UCSD-AML1 (cell line): Measurements from ENCODE around the gene DOCK9.

Experiments used
- DNase-seq: peaks from one replicate; lab custom pipeline; 2025; ENCODE audit not compliant: unreplicated experiment; lab: John Stamatoyannopoulos, UW

Gene DOCK9

DNA sequence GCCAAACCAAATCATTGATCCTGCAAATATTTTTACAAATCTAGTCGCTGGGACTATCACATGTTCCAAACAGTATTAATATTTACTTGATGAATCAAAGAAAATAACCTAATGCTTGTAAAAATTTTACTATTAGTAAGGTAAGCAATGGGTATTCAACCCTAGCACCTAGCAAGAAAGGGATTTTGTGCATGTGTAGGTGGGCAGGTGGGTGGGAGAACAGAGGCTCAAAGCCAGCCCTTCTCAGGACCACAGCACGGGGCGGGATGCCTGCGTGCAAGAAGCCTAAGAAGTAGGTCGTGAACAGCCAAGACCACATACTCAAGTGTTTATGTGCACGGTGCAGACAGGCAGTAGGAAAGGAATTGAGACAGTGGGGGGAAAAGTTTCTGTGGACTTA lies 26.6 kb downstream of the DOCK9 start:
- DNase-seq, result no peak

DNA sequence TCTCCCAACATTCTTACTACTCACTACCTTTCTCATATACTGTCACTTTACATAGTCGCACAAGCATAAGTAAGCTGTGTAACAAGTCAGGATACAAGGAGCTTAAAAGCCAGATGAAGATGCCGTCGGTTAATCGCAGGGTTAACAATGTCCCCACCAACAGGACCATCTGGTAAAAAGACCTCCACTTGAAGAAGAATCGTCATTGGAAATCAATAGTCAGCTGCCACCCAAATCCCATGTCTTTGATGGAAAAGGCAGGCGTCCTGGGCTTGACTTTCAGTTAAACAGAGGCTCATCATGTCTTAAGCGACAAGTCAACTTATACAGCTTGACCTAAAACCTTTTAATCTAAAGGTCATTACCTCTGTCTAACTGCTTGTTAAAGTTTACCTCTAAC lies 27.2 kb downstream of the DOCK9 start:
- no peak for DNase-seq

DNA sequence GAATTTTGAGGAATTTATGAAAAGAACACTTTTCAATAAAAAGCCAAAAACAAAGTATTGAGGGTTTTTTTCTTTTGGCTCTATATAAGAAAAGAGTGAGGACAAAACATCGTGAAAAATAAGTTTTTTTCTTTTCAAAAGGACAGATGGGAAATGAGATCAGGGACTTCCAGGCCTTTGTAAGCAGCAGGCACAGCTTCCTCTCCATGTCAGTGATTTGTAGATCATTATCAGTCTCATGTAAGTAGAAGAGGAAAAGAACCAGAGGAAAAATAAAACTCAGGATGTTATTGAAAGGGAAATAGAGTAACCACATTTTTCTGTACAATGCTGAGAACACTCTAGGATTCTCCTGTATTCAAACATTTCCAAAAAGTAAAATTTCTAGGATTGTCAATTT lies 29.9 kb downstream of the DOCK9 start:
- no peak for DNase-seq

DNA sequence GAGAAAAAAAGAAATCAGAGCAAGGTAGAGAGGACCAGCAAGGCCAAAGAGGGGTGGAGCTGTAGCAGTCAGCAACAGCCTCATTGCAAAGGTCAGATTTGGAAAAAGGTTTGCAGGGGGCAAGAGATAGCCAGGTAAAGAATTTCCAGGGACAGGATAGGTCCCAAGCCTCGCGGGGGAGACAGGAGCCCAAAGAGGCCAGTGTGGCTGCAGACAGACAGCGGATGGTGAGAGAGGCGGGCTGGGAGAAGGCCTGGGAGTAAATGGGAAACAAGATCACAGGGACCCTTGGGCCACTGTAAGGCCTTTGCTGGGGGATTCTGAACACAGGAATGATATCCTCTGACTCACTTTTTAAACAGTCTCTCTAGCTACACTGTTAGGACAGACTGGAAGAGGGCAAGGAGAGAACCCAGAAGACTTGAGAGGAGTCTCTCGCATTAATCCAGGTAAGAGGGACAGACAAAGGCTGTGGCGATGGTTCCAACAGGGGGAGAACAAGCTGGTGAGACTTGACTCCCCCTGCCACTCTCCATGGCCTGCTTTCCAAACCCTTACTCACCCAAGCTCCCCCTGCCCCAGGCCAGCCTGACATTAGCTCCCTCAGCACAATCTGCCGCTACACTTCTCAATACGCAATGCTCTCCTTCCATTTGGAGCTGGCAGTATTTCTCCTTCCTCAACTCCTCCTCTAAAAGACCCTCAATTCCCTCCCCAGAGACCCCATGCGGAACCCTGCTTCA lies 31.8 kb downstream of the DOCK9 start:
- DNase-seq, result no peak

DNA sequence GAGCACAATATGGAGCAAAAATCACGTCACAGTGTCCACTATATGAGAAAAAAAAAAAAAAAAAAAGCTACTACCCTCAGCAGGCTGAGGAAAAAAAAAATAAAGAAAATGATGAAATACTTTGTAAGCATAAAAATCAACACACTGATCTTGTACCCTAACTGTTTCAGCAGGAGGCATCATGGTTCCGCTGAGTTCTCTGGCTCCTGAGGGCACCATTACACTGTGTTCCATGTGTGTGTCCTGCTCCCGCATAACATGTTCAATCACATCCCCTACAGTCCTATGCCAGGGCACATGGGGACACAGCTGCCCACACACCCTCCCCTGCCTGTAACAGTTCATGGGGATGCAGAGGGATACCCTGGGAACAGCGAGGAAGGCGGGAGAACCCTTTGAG lies 33.5 kb downstream of the DOCK9 start:
- DNase-seq, result no peak

DNA sequence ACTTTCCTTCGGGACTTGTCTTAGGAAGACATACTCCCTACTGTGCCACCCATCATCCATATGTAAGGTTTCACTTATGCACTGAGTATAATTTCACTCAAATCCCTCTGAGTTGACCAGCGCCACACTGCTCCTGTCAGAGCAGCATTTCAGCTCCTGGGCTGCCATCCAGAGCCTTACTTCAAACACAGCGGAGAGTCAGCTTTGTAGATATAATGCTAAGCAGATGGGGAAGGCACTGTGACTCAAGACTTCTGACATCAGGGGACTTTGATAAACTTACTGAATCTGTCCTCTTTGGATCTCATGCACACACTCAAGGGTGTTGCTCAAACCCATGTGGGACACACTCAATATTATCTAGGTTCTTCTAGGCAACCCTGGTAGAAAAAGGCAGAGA lies 34.9 kb downstream of the DOCK9 start:
- no peak for DNase-seq

DNA sequence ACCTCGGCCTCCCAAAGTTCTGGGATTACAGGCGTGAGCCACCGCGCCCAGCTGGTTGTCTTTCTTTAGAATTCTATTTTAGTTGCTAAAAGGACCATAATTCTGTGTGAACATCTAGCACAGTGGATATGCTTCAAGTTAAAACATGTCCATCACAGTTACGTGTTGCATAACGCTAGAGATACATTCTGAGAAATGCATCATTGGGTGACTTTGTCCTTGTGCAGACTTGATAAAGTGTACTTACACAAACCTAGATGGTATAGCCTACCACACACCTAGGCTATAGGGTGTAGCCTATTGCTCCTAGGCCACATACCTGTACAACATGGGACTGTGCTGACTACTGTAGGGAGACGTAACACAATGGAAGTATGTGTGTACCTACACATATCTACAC lies 35.4 kb downstream of the DOCK9 start:
- no peak for DNase-seq

DNA sequence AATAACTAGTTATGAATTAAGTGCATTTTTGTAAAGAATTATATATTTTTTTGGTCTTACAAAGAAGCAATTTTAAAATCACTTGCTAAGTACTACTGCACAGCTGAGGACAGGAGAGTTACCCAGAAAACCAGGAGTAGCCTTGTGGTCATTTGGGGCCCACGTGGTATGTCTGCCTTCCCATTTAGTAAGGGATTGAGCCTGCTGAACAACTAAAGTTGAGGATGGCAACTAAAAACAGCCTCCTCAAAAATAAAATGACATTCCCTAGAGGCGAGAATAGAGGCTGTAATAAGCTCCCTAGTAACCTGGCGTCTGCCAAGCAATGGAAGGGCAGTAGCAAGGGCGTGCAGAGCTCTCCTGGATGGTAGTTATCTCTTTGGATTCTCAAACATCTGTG lies 36.3 kb downstream of the DOCK9 start:
- DNase-seq, result no peak

DNA sequence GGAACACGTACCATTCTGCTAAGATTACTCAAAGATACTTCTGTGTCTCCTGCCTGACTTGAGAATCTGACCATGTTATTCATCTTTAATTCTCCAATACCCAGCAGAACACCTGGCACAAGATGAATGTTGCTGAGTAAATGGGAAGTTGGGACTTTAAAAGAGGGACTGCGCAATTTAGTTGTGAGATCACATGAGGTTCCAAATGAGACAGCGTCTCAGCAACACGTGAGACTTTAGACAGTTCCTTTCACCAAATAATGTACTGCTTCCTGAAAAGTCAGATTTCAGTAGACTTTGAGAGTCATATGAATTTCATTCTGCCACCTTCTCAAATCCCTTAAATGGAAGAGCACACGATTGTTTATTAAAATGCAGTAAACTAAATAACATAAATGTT lies 36.7 kb downstream of the DOCK9 start:
- DNase-seq, result no peak

DNA sequence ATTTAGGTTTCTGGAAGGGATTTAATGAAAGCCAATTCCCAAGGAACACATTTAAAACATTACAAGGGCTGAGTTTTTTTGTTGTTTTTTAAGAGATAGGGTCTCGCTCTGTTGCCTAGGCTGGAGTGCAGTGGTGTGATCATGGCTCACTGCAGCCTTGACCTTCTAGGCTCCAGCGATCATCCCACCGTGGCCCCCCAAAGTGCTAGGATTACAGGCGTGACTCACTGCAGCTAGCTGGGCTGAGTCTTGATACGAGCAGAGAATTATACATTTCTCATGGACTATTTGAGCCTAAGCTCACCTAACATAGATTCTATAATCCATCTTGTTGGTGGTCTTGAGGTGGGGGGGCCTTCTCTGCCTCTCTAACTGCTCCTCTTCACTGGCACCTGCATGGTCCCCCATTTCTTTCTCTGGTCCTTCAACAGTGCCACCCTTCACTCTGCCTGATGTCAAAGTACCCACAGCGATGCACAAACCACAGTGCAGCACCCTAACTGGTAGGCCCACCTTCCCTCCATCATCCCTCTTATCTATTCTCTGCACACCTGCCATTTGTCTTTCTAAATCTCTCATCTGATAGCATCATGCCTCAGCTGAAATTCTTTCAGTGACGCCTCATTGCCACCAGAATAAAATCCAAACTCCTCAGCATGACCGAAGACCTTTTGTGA lies 37.4 kb downstream of the DOCK9 start:
- DNase-seq, result no peak

DNA sequence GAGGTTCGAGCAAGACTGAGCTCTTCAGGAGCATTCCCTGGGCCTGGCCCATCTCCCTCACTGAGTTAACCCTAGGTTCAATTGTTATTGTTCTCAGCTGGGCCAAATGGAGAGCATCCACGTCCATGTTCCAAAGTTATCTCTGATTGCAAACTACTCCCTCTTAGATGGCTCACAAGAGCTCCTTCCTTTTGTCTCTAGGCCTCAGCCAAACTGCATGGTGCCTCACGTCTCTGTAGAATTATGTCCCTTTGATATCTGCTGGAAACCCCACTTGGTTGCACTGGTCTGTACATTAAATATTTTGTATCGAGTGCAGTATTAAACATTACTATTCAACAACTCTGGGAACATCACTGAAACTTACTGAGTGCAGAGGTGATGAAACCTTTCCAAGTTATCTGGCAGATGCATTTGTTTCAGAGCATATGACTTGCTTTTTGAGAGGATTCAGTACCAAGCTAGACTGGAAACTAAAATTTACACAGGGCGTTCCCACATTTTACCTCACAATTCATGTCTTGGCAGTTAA lies 38.1 kb downstream of the DOCK9 start:
- no peak for DNase-seq

DNA sequence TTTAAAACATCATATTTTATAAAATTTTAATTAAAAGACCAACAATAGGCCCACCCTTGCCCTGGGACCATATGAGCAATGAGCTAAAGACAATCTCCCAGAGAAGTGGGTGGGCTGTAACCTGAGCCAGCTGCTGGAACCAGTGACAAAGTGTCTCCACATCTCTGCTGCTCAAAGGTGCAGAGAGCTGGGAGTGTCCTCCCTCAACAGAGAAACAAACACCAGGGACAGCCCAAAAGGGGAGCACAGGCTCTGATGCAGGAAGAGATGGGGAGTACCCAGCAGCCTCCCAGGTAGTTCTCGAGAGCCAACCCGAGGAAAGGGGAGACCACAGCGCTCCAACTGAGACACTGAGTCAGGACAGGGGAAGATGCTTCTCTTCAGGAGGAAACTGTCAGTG lies 39.1 kb downstream of the DOCK9 start:
- DNase-seq, result no peak

DNA sequence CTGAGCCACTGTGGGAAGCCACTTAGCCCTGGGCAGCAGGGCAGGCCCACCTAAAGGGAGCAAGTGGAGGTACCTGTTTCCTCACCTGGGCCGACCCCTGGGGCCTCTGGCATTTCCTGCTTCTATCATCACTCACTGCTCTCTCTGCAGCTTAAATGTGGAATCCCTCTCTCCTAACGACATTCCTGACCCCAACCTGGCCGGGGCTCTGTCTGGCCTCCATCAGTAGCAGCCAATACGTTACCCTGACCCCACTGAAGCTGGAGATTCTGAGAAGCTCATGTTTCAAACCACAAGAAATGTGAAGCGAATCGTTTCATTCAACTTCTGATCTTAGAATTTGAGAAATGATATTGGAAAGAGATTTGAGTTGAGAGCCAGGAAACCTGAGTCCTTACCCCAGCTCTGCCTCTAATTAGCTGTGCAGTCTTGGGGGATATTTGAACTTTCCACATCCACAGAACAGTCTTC lies 39.9 kb downstream of the DOCK9 start:
- DNase-seq, result no peak

DNA sequence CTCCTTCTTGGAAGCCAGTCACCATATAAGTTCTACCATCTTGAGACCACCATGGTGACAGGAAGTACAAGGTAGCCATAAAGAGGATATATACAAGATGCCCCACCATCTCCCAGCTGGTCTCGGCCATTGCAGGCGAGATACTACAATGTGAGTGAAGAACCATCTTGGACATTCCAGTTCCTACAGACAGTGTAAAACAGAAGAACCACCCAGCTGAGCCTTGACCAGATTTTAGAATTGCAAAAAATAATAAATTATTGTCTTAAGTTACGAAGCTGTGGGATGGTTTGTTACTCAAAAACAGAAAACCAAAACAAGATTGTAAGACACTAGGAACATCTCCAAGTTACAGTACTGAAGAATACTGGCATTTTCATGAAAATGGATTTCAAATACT lies 43.6 kb downstream of the DOCK9 start:
- no peak for DNase-seq

DNA sequence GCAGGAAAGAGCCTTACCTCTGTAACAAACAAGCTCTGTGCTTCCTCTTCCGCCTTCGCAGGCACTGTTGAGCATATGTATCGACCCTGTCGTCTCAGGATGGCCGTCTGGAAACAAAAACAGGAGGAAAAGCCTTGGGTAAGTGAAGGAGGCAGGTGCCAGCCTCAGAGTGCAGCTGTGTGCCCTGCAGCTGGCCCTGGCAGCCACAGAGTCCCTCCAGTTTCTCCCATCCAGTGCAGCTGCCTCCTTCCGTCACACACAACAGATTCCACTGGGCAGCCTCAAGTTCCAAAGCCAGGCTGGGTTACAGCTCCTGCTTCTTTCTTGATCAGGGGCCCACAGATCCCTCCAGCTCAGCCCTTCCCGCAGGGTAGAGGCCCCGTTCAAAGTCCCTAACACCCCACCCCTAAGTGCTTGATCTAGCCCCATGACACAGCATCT lies 47.7 kb downstream of the DOCK9 start:
- DNase-seq, result no peak

DNA sequence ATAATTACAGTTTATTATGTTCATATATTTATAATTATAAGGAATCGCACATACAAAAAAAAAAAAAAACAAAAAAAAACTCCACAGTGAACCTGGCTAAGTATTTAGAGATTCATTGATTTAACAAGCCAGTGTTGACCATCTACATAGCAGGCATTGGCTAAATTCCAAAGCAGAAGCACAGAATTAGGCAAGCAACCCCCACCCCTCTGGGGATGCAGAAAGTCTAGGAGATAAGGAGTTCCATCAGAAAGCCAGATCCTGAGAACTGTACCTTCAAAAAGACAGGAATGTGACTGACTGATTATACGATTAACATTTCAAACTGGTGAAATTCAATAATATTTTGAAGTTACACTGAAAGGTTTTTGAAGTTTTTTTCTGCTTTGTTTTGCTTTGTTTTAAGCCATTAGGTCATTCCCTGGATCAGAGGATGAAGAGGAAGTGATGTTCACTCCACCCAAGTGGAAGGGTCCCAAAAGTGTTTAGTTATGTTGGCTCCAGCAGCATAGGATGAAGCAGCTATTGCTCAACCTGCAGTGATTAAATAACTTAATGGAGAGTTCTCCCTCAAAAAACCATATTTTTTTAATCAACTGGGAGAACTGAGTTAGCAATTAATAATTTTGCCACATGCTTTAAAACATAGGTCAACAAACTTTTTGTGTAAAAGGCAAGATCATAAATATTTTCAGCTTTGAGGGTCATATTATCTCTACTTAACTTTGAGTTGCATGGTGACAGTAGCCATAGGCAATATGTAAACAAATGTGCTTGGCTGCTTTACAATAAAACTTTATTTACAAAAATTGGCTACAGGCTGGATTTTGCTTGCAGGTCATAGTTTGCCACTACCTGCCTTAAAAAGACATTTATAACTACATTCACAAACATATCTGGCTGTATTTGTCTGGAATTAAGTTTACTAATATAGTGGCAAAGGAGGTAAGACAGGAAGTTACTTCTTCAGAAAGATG lies 49.6 kb downstream of the DOCK9 start:
- no peak for DNase-seq

DNA sequence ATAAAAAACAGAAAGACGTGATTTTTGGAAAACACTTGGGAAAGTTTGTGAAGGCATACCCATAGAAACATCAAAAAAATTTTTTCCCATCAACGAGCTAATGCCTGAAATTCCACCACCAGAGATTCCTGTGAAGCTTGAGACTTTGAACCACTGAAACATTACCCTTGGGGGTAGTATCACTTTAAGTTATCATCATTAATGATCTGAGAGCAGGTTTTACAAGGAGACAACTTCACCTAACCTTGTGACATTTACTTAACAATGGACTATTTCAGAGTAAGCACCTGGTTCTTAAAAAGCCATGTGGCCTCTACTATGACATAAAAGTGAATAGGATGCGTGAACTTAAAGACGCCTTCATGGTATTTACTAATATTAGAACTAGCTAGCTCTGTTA lies 51.9 kb downstream of the DOCK9 start:
- no peak for DNase-seq

DNA sequence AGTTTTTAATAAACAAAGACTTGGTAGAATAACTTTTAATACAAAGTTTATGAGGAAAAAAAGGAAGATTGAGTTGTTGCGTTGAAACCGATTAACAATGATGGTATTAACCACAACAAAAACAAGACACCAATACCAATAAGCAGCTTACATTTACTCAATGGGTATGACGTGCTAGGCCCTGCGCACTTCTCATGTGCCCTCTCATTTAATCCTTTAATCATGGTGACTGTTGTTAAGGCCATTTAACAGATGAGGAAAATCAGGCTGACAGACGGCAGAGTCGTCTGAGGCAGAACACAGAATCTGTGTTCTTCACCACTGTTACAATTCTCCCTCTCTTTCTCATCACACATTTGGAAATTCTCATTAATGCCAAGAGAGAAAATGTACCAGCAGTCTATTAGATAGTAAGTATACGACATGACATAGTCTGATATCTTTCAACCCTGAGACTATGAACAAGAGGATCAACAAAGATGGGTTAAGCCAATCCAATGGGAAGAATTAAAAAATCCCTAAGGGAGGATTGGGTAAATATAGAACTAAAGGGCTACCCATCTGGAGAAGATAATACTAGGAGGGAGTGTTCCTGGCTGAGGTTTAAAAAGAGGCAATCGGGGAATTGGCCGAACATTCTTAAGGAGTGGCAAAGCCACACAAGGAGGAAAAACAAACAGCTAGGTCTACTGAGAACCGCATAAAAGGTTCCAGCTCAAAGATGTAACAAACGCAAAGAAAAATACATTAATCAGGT lies 54.0 kb downstream of the DOCK9 start:
- no peak for DNase-seq

DNA sequence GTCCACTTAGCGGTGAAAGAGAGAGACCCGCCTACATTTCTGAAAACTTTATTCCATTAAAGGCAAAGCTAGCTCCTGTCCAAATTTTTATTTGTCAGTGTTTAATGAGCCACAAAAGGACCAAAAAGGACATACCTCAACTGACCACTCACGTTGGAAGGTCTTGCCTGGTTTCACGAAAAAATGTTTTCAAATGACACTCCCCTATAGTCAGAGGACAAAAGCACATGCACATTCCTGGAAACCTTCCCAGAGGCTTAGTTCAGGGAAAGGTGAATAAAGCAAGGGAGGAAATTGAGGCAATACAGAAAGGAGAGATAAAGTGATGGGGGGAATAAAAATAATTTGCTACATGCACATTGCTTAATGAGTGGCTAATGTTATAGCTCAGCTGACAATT lies 55.6 kb downstream of the DOCK9 start:
- DNase-seq, result no peak

DNA sequence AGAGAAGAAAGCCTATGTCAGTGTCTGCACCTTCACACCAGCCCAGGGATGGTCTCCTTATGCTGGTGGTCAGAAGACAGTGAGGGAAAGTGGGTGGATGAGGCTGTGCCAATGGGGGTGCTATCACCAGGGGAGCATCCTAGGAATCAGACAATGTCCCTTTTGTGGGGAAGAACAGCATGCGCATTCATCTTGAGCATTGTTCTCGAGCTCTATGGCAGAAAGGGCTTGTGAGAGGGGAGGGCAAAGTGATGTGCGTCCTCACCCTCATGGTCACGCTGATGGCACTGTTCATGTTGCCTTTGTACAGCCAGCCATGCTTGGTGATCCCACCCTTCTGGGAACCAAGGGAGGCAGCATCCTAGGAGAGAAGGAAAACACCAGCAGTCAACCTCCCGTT lies 56.1 kb downstream of the DOCK9 start:
- no peak for DNase-seq
